HUES48 (cell line): ENCODE measurements around the gene RAPSN.

Experiments
- H3K27ac ChIP-seq: one replicate; pipeline ENCODE4 v1.7.0; 2013; ENCODE audit warnings: low read depth, low read length, inconsistent platforms
- H3K27me3 ChIP-seq: 2 replicates; pipeline ENCODE4 v1.6.1; 2013; ENCODE audit warnings: mild to moderate bottlenecking, low read length; ENCODE audit not compliant: control insufficient read depth, insufficient read depth
- H3K36me3 ChIP-seq: 2 replicates; pipeline ENCODE4 v1.6.1; 2013; ENCODE audit warnings: low read length; ENCODE audit not compliant: control insufficient read depth, insufficient read depth
- H3K4me1 ChIP-seq: 2 replicates; pipeline ENCODE4 v1.6.1; 2013; ENCODE audit warnings: mild to moderate bottlenecking, low read length; ENCODE audit not compliant: control insufficient read depth, insufficient read depth
- H3K4me3 ChIP-seq: 2 replicates; pipeline ENCODE4 v1.5.1; 2013; ENCODE audit warnings: mild to moderate bottlenecking, low read depth, low read length
- H3K9ac ChIP-seq: 2 replicates; pipeline ENCODE4 v1.6.1; 2013; ENCODE audit warnings: mild to moderate bottlenecking, low read depth, low read length, moderate library complexity
- H3K9me3 ChIP-seq: 2 replicates; pipeline ENCODE4 v1.6.1; 2013; ENCODE audit warnings: low read length; ENCODE audit not compliant: control insufficient read depth, insufficient read depth

The RAPSN gene

DNA sequence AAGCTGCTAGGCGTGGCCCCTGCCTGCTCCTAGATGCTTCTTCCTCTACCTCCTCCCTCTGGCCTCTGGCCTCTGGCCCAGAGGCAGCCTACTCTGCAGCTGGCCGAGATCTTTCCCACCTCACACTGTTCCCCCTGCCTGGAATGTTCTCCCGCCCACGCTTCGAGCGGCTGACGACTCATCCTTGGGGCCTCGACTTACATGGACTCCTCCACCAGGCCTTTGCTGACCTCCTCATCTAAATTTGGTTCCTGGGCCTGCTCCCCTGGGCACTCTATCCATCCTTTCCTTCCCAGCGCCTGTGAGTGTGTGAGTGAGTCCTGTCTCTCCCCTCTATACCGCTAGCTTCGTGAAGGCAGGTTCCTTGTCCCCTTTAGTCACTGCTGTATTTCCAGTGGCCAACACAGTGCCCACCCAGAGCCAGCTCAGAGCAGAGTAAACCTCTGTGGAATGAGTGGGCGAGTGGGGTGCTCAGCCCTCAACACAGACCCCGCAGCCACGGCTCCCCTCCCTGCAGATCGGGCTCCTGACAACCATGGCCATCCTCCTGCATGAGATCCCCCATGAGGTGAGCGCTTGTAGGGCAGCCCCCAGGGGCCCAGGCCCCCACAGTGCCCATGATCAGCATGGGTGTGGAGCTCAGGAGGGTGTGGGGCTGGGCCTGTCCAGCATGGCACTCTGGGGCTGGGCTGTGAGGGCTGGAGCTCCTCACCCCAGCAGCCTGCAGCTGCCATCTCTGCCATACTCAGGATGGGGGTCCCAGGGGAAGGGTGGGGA lies 34.8 kb downstream of the RAPSN start:
- Histone ChIP-seq H3K36me3 (peaks cover 32% of the 10 kb centered on the region), H3K4me3 (no peak overlapping the region), H3K9me3 (no peaks in the 10 kb centered on the region), H3K4me1 (peaks cover 7% of the 10 kb centered on the region; the same call in 1 of the 2 replicates), H3K9ac (no peak overlapping the region), H3K27ac (no peak overlapping the region), H3K27me3 (no peaks in the 10 kb centered on the region)

DNA sequence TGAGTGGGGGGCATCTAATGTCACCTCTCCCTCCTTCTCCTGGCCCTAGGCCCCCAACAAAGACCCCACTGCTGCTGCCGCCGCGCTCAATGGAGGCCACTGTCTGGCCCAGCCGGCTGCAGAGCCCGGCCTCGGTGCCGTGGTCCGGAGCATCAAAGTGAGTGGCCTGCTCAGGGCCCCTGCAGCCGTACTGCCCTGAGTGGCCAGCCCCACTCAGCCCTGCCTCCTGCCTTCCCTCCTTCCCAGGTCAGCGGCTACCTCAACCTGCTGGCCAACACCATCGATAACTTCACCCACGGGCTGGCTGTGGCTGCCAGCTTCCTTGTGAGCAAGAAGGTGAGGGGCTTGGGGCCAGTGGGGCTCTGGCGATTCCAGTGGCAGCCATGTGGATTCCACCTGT lies 35.6 kb downstream of the RAPSN start:
- Histone ChIP-seq H3K27ac (no peak overlapping the region), H3K4me3 (no peak overlapping the region), H3K9me3 (no peaks in the 10 kb centered on the region), H3K27me3 (no peaks in the 10 kb centered on the region), H3K4me1 (peaks cover 7% of the 10 kb centered on the region; the same call in 1 of the 2 replicates), H3K36me3 (peaks cover 24% of the 10 kb centered on the region), H3K9ac (no peak overlapping the region)

DNA sequence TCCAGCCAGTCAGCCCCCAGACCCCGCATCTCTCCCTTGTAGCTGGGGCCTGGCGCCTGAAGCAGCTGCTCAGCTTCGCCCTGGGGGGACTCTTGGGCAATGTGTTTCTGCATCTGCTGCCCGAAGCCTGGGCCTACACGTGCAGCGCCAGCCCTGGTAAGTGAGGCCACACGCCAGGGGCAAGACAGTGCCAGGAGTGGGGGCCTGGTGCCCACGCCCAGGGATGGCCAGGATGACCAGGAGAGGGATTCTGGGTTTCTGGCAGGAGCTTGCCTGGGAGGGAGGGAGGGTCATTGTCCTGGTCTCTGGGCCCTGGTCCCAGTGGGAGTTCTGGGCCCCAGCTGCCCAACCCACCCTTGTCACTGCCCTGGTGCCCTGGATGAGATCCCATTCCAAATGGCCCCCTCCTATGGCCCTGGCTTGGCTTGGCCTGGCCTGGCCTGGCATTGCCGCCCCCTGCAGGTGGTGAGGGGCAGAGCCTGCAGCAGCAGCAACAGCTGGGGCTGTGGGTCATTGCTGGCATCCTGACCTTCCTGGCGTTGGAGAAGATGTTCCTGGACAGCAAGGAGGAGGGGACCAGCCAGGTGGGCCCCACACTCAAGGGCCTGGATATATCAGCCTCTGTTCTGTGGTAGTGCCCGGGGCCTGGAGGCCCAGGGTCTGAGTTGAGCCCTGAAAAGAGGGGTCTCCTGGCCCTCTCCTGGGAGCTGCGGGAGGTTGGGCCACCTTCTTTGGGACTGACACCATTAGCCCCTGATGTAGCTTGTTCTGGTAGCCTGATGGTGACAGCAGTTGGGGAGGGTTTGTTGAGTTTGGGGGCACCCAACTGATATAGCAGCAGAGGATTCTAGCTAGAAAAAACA lies 36.8 kb downstream of the RAPSN start:
- Histone ChIP-seq H3K9ac (no peak overlapping the region), H3K27ac (no peak overlapping the region), H3K27me3 (no peaks in the 10 kb centered on the region), H3K9me3 (no peaks in the 10 kb centered on the region), H3K4me1 (peaks cover 12% of the 10 kb centered on the region), H3K4me3 (no peak overlapping the region), H3K36me3 (peaks cover 14% of the 10 kb centered on the region; the same call in 1 of the 2 replicates)

DNA sequence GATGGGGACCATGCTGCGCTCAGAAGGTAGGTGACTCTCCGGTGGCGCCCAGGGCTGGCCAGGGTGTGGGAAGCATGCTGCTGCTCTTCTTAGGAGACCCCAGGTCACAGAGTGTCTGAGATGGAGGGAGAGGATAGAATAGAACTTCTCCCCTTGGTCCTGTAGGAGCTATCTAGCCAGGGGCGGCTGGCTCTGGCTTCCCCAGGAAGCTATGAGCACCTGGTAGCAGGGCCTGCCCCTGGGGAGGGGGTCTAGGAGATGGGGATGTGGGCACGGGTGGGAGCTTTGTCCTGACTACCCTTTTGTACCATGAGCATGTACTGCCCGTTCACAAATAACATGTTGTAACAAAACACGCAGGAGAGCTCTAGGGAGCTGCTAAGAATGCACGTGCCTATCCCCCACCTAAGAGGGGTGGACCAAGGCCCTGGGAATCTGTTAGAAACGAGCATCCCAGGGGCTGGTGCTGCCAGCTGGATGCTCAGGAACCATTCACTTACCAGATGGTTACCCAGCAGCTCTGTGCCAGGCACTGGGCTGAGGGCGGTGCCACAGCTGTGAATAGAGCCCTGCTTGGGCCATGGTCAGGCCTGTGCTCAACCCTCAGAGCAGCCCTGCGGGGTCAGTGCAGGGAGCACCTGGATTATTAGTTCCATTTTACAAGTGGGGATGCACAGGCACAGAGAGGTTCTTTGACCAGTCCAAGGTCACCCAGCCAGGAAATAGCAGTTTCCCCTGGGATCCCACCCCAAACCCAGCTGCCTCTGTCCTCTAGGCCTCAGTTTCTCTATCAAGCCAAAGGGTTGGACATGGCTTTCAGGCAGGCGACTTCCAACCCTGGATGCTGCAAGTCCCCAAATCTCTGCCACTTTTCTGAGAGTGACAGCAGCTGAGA lies 38.3 kb downstream of the RAPSN start:
- H3K36me3 ChIP-seq = peaks cover 14% of the 10 kb centered on the region; the same call in 1 of the 2 replicates
- no peak overlapping the region for H3K27ac ChIP-seq
- peaks cover 12% of the 10 kb centered on the region for H3K4me1 ChIP-seq
- H3K9me3 ChIP-seq = no peaks in the 10 kb centered on the region
- no peak overlapping the region for H3K4me3 ChIP-seq
- H3K9ac ChIP-seq = no peak overlapping the region
- no peaks in the 10 kb centered on the region for H3K27me3 ChIP-seq

DNA sequence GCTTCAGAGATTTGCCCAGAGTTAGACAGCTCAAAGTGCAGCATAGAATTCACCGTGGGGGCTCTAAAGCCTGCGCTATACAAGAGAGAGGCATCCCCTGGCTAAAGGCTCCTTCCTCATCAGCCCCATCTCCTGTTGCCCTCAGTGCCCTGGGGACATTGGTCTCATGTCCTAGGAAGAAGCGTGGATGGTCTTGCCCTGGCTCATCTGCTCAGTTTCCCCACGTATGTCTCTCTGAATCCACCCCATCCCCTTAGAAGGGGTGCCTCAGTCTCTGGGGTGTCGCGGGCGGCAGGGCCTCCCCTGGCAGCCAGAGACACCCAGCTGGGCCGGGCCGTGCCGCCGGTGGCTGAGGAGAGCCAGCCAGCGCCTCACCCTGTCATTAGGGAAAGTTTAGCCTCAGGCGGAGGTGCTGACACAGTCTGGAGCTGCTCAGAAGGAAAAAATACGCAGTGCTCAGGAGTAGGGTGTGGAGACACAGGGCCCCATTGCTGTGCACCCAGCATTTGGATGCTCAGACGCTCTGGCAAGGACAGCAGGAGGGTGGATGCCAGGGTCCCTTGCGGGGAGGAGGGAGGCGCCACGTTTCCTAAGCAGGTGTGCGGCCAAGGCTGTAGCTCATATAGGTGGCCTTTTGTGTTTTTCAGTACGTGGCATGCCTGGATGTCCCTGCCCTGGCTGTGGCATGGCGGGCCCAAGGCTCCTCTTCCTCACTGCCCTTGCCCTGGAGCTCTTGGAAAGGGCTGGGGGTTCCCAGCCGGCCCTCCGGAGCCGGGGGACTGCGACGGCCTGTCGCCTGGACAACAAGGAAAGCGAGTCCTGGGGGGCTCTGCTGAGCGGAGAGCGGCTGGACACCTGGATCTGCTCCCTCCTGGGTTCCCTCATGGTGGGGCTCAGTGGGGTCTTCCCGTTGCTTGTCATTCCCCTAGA lies 39.2 kb downstream of the RAPSN start:
- H3K4me1 ChIP-seq = peaks cover 11% of the 10 kb centered on the region
- no peak overlapping the region for H3K27ac ChIP-seq
- peaks cover 14% of the 10 kb centered on the region; the same call in 1 of the 2 replicates for H3K36me3 ChIP-seq
- H3K27me3 ChIP-seq = no peaks in the 10 kb centered on the region
- H3K4me3 ChIP-seq = peak overlapping the region; percentile 68
- peak overlapping the region; percentile 27; the same call in 1 of the 2 replicates for H3K9ac ChIP-seq
- no peaks in the 10 kb centered on the region for H3K9me3 ChIP-seq

DNA sequence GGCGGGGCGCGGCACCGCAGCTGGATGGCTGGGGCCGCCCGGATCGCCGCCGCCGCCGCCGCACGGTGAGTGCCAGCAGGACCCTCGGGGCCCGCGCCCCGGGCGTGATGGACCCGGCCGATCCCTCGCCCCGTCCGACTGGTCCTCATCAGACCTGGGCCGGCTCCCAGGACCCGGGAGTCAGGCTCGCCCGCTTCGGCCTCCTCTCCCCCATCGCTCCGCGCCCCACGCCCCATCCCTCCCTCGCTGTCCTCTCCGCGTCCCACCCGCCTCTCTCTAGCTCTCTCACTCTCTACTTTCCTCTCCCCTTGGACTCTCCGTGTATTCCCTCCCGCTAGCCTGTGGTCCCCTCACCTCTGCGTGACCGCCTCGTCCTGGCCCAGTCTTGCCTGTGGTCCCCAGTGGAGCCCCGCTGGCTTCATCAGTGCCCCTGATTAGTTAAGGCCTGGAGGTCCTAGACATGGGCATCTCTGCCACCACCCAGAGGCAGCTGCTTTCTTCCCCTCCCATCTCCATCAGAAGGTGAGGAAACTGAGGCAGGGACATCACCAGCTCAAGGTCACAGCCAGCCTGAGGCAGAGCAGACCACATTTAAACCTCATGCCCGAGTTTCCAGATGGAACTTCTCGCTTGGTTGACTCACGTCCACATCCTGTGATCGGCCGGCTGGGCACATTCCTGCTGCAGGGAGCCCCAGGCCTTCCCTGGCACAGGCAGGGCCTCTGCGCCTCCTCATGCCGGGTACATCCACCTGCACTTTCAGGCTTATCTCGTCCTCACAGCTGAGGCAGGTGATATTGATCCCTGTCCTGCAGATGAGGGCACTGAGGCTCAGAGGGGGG lies 40.1 kb downstream of the RAPSN start:
- peak overlapping the region; percentile 51 for H3K27ac ChIP-seq
- peak overlapping the region; percentile 68 for H3K4me3 ChIP-seq
- no peaks in the 10 kb centered on the region for H3K27me3 ChIP-seq
- H3K4me1 ChIP-seq = peaks cover 11% of the 10 kb centered on the region
- H3K9ac ChIP-seq = peak overlapping the region; percentile 27
- no peaks in the 10 kb centered on the region for H3K9me3 ChIP-seq
- 0 out of 2 replicates have a peak, but pooled peaks cover 5% of the 10 kb centered on the region for H3K36me3 ChIP-seq

DNA sequence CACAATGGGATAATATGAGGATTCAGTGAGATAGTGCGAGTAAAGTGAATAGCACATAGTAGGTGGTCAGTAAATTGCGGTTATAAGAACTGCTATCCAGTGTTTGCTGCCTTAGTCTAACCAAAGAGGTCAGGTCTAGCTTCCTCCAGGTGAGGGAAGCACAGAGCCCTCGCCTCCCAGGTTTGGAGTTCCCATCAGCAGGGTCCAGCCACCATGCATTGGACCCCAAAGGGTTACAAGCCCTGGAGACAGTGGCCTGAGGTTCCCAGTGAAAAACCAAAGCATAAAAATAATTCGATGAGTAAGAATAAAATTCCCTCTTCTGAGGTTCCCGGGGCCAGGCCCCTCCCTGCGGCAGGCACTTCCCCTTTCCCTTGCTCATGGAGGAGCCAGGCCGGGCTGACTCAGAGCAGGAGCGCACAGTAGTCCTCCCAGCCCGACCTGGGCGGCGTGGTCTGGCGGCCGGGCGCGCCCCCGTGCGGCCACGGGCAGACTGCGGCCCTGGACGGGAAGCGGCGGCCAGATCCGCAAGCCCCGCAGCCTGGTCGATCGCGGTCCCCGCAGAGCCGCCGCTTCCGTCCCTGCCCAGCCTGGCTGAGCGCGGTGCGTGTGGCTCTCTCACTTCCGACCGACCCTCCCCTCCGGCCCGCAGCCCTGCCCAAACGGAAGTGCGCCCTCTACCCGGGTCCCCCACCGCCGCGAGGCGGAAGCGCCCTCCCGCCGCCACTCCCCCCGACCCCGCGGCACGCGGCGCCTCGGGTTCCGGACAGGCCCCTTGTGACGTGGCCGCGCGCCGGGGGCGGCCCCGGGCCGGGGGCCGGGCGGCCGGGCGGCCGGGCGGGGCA lies 41.0 kb downstream of the RAPSN start, which contains the start of gene SLC39A13:
TSS of gene SLC39A13 (plus strand) at position 845 of the 845 bp plus-strand sequence. CDS start 1,505 bp downstream, outside the sequence.
- Histone ChIP-seq H3K9me3 (no peaks in the 10 kb centered on the region), H3K4me3 (peak within 1 kb of the TSS; percentile 82), H3K9ac (peak within 1 kb of the TSS; percentile 77), H3K36me3 (no peaks in the 10 kb centered on the region), H3K27ac (peak within 1 kb of the TSS; percentile 95), H3K27me3 (no peaks in the 10 kb centered on the region), H3K4me1 (peaks cover 11% of the 10 kb centered on the region)

DNA sequence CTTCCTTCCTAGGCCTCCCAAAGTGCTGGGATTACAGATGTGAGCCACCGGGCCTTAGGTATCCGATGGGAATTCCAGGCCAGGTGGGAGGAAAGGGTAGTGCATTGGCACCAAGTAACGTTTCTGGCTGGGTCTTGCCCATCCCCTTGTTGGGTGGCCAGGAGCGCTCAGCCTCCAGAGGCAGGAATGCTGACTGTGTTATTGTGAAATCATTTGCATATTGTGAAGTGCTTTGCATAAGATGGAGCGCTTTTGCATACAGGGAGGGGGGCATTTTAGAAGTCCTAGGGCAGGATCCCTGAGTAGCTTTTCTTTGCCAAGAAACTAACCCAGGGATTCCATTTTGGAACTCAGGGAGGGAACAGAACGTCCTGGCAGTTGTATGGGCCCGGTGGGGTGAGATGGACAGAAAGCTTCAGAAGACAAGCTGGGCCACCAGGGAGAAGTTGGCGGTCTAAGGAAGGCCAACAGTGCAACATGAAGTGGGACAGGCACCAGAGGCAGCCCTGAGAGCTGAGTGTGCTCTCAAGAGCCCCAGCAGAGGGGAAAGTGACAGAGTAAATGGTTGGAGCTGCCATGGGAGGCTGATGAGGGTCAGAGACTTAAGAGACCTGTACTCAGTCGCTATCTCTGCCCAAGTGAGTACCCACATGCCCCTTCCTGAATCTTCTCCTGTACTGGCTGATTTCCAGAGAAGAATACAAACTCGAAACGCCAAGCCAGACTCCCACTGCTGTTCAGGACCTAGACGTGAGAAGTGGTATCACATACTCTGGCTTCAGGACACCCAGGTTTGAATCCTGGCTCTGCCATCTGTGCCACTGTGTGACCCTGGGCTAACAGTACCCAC lies 41.8 kb downstream of the RAPSN start:
- Histone ChIP-seq H3K9me3 (no peaks in the 10 kb centered on the region), H3K4me3 (peak overlapping the region; percentile 82), H3K9ac (peak overlapping the region; percentile 77), H3K36me3 (no peaks in the 10 kb centered on the region), H3K4me1 (peaks cover 11% of the 10 kb centered on the region), H3K27ac (peak overlapping the region; percentile 95), H3K27me3 (no peaks in the 10 kb centered on the region)
